Fibroblast of upper back skin (primary cell): ENCODE data around the gene FMN1.
"Not testable (repeated sequence)": the region's sequence is repeated elsewhere in the genome, so short reads cannot be mapped to it uniquely, and the experiment has no call there.

Experiments
- DNase-seq: peaks from one replicate; pipeline ENCODE4 v3.0.0-alpha.2; 2013

The FMN1 gene

DNA sequence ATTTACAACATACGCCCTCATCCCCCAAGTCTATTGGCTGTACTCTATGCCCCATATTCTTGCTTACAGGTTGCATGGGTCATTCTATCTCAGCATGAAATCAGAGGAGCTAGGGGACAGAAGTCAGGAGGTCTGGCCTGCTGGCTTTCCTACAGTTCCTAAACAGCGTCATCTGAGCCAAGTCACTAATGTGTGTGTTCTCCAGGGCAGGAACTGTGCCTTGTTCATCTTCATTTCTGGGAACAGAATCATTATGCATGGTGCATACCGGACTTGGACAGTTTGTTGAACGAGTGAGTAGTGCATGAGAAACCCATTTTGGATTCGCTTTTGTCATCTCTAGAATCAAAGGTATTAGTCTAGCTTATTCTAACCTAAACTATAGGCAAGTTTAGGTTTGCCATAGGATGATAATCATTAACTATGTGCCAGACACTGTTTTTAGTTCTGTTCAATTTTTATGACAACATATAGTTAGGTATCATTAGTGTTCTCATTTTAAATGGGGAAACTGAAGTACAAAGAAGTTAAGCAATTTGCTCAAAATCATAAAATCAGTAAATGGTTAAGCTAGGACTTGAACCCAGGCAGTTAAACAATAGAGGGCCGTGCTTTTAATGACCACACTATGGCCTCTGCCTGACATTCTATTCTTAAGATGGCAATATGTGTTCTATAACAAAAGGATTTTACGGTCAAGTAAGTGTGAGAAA, 105.2 kb downstream of the FMN1 start:
- no peak for DNase-seq

DNA sequence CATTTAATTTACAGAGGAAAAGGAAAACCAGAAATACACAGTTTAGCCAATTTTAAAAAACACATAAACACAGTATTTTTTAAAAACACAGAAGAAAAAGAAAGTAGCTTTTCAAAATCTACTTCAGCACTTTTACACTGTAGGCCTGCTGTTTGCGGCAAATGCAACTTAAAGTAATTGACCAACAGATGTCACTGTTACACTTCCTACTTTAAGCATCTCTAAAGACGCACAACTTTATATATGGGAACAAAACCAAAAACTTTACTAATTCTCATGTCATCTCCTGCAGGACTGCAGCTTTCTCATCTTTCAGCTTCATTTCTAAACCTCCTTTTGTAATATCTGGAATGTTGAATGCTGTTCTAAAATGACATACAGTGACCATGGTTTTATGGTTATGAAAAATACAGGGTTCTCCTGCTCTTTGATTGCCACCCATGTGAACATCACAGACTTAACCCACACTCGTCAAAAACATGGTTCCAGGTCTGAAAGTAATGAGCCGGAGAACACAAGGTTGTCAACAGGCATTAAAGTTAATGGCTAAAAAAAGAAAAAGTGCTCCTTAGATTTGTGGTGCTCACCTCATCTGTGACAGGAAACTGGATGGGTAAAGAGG, 107.9 kb downstream of the FMN1 start:
- DNase-seq: peak; percentile 79

DNA sequence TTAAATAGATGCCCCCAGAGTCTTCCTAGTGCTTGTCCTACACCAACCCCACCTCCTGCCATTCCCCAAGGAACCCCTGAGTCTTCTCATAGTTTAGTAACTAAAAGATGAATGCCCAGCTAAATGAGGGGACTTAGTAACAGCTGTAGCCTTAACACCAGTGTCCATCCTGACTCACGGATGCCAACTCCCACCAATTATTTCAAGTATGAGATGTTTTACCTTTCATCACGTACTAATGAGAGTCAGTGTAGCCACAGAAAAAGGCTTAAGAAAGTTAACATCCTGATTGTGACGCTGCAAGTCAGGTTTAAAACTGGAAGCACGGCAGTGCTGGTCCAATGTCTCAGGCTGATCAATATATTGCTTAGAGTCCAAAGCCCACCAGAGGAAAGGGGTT, 109.9 kb downstream of the FMN1 start:
- DNase-seq: no peak

DNA sequence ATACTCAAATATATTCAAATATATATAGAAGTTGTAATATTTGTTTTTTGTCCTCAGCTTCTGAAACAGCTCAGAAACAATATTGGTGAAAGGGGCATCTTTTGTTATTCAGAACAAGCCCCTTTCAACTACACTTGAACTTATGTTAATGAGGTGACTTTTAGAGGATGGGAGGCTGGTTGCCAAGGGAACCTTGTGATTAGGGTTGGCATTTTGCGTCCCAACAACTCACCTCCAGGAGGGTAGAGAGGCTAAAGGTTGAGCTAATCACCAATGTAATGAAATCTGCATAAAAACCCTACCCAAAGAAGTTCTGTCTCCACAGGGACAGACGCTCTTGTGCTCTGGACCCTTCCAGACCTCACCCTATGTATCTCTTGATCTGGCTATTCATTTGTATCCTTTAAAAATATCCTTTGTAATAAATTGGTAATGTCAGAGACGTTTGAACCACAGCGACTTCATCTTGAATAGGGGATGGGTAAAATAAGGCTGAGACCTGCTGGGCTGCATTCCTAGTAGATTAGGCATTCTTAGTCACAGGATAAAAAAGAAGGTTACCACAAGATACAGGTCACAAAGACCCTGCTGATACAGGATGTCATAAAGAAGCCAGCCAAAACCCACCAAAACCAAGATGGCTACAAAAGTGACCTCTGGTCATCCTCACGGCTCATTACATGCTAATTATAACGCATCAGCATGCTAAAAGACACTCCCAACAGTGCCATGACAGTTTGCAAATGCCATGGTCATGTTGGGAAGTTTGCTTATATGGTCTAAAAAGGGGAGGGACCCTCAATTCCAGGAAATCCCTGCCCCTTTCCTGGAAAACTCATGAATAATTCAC, 111.1 kb downstream of the FMN1 start:
- DNase-seq: peak; percentile 46

DNA sequence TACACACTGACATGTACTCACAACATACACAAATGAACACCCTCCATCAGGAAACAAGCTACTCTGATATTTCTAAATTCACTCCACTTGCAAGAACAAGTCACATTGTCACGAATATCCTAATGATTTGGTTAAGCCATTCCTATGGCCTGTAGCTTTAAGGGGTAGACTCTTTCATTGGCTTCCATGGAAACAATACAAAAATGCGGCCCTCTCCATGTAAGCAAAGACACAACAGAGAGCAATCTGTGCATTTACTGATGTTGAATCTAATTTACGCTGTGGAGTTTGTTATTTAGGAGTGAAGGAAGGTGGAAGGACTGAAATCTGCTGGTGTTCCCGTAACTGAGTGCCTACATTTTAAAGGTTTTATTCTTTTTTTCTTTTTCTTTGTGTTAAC, 114.5 kb downstream of the FMN1 start:
- DNase-seq: no peak

DNA sequence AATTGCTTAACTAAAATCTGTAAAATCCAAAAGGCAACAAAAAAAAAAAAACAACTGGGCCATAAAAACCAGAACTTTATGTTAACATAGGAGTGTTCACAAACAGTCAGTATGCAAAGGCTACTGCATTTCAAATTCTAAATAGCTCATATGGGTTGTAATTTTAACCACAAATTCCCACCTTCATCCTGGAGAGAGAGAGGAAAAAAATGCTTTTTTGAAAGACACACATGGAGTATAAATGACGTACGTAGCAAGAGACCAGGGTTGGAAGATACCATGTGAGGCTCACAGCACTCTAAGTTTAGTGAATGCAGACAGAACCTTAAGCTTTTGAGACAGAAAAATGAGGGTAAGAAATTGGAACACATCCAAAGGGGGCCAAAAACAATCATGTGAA, 115.9 kb downstream of the FMN1 start:
- DNase-seq: no peak

DNA sequence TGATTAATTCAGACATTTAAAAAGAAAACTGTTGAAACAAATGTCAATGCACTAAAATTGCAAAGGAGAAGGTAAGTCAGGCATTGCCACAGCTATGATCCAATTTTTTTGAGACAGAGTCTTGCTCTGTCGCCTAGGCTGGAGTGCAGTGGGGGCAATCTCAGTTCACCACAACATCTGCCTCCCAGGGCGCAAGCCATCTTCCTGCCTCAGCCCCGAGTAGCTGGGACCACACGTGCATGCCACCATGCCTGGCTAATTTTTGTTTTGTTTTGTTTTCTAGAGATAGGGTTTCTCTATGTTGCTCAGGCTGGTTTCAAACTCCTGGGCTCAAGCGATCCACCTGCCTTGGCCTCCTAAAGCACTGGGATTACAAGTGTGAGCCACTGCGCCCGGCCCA, 117.6 kb downstream of the FMN1 start:
- no peak for DNase-seq

DNA sequence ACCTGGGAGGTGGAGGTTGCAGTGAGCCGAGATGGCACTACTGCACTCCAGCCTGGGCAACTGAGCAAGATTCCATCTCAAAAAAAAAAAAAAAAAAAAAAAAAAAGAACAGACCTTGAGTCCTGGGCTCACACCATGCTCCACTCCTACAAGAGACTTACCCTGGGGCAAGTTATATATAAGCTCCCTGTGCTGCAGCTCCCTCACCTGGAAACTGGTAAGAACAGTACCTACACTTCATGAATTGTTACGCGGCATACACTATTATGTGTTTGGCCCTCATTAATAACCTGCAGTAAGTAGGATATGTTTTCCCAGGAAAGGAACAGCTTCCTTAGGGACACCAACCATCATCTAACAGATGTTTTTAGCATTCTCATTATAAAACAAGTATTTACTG, 119.6 kb downstream of the FMN1 start:
- DNase-seq: no peak

DNA sequence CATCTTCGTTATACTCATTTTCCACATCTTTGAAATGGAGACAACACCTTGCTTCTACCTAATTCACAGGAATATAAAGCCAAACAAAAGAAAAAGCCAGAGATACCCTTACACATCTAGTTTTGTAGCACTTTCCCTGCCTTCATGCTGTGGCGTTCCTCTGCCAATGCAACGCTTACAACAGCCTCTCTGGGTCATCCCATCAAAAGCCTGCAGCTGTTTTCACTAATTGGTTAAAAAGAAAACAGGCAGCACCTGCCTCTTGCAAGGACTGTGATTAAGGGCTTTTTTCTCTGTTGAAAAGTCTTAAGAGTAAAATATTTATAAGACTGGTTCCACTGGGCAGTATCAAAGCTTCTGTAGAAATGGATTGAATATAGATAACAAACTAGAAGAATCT, 120.3 kb downstream of the FMN1 start:
- no peak for DNase-seq

DNA sequence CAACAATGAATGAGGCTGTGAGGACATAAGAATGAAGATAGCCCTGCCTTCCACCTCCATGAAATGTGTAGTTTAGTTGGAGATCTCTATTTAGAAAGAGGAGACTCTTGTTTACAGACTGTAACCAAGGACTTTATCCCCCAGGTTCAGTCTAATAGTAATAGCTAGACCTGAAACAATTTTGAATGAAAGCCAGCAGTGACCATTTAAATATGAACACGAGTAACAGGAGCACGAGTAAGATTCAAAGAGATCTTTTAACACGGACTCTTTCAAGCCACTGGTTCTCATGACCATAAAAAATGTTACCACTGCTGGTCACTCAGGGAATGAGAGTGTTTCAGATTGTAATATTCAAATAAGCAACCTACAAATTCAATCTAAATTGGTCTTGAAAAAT, 123.1 kb downstream of the FMN1 start:
- DNase-seq: no peak

DNA sequence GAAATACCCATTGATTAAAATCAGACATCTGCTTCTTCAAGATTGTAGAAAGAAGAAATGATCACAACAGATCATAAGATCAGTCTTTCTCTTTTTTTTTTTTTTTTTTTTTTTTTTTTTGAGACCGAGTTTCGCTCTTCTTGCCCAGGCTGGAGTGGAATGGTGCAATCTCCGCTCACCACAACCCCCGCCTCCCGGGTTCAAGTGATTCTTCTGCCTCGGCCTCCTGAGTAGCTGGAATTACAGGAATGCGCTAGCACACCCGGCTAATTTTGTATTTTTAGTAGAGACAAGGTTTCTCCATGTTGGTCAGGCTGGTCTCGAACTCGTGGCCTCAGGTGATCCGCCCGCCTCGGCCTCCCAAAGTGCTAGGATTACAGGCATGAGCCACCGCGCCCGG, 124.6 kb downstream of the FMN1 start:
- DNase-seq: not testable (repeated sequence)

DNA sequence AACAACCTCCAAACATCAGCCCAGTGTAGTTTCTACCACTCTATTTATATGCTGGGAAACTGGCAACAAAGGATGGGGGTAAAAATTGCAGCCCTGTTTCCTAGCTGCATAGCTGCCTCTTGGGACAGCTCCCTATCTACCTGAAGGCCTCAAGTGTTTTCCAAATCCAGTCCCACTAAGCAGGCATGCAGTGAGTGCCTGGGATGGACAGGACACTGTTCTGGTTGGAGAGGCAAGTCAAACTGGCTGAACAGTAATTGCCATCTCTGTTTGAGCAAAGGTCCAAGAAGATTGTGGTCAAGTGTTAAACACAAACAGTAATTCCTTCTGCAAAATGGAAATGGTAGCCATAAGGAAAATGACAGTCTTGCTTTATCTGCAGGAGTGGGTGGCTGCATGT, 125.4 kb downstream of the FMN1 start:
- DNase-seq: no peak

DNA sequence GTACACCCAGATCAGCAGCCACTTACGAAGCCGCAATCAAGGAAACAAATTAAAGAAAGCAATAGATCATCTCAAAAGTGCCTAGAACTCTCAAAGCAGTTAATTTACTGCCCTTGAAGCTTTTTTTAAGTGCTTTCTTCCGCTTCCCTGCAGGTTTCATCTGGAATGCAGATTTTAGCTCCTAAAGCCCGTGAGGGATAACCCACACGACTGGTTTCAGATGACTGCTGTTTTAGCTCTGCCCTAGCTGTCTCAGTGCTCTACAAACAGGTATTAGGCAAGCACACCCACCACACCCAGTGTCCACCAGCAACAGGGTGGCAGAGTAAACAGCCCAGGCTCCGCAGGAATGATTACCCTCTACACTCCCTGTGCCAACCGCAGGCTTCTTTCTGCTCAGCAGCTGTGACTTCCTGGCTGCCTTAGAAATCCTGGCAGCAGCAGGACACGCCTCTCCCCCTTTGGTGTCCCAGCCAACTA, 126.0 kb downstream of the FMN1 start:
- DNase-seq: peak; percentile 42

DNA sequence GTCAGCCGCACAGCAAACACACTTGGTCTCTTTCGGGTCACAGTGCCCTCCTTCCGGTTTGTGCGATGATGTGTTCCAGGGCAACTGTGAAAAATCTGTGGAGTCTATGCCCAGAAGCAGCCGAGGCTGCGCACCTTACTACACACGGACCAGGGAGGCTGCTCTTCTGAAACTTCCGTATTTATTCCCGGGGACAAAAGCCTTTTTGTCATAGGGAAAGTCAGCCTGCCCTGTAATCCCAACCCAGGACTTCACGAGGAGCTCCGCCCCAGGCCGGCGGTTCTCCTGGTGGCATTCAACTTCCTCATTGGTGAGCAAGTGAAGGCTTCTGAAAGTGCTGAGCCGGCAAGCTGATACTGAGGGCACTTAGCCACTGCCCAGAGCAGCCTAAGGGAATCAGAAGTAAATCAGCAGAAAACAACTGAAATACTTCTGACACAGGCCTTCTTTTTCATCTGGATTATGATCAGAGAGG, 126.5 kb downstream of the FMN1 start:
- no peak for DNase-seq

DNA sequence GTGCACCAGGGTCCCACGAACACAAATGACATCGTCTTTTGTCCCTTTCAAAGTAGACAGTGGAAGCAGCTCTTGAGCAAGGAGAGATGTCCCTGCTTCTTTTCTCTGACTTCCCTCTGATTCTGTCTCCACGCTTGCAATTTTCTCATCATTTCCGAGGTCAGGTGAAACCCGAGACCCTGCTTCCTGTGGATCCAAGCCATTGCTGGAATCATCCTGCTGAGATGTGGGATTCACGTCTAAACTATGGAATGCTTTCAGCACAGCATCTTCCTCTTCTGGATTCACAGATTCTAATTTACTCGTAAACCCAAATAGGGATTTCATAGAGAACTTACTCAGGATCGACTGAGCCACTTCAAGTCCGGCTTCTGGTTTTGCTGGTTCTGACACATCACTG, 127.1 kb downstream of the FMN1 start:
- peak; percentile 89 for DNase-seq

DNA sequence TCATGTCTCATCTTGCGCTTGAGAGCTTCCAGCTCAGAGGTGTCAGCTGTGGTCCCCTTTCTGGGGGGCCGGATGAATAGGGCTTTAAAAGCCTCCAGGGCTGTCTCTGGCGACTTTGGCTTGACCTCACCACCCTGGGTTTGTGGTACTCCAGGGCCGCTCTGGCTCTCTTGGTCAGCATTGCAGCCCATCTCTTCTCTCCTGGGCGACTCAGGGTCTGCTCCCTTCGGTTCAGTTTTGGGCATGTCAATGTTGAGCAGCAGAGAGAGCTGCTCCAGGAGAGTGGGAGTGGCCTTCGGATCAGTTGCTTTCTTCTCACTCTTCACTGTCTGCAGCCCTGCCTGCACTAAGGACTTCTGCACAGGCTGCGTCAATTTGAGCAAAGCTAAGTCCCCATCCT, 127.9 kb downstream of the FMN1 start:
- no peak for DNase-seq

DNA sequence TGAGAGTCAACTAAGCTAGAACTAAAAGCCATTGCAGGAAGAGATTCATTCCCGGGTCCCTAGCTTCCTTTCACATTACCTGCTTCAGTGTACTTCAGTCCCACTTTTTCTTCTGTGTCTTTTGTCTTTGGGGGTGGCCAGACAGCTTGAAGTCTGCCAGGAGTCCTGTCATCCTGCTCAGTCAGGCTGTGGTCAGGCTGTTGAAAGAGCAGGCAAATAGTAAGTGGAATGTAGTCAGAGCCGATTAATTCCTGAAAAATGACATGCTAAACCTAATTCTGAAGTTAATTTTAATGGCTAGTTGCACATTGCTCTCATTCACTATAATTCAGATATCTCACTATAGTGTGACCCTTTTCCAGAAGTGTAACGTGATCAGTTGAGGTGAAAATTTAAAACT, 129.6 kb downstream of the FMN1 start:
- DNase-seq: peak; percentile 87

DNA sequence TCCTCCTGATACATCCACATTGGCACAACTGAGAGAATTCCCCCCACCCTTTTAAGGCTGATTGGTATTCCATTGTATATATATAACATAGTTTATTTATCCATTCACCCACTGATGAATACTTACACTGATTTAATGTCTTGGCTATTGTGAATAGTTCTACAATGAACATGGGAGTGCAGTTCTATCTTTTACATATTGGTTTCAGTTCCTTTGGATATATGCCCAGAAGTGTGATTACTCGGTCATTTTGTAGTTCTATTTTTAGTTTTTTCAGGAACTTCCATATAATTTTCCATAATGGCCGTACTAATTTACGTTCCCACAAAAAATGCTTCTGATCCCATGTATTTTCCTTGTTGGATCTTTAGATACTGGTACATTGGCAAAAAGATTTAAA, 135.3 kb downstream of the FMN1 start:
- peak; percentile 79 for DNase-seq

DNA sequence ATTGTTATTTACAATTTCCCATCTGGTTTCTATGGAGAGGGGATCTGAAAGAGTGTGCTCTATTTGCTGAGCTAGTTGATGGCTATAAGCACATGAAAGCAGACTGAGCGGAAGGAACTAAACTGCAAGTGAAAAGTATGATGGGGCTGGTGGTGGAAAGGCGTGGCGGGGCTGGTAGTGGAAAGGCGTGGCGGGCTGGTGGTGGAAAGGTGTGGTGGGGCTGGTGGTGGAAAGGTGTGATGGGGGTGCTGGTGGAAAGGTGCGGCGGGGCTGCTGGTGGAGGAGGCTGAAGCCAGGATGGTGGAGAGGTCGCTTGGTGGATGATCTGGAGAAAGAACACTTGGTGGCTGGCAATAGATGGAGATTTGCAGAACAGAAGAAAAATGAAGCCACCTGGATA, 136.7 kb downstream of the FMN1 start:
- no peak for DNase-seq

DNA sequence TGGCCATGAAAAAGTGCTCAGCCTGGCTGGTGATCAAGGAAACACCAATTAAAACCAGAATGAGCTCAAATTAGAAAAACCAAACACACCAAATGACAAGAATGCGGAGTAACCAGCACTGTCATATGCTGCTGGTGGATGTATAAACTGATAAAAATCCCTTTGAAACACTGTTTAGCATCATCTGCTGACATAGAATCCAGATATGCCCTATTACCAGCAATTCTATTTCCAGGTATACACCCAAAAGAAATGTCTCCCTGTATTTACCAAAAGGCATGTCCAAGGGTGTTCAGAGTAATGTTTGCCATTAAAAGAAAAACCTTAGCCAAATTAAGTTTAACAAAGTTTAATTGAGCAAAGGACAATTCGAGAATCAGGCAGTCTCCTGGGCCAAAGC, 138.6 kb downstream of the FMN1 start:
- no peak for DNase-seq

DNA sequence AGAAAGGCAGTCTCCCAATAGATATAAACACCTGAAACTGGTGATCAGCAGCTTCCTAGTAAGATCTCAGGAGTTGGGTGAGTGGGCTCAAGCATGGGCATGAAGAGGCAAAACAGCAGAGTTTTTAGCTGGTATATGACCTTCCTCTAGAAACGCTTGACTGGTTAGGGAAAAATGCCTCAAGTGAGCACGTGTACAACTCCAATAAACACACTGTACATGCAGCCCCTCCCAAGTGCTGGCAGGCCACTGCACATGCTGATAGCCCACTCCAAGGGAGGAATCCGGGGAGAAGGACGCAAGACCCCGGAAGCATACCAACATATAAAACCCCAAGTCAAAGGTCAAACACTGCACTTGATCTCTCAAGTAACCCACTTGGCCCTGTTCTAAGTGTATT, 143.0 kb downstream of the FMN1 start:
- no peak for DNase-seq

DNA sequence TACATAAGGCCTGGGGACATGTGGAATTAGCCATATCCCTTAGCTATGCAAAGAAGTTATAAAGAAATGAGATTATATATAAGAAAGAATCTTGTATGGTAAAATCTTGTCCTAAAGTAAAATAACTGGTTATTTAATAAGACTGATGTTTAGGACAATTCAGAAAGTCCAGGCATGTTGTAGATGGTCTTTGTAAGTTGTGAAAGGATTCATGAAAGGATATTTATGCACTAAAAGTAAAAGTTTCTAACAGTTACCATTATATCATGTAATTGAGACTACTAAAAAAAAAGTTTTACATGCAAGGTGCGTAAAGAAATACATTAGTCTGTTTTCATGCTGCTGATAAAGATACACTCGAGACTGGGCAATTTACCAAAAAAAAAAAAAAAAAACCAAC, 146.3 kb downstream of the FMN1 start:
- DNase-seq: no peak

DNA sequence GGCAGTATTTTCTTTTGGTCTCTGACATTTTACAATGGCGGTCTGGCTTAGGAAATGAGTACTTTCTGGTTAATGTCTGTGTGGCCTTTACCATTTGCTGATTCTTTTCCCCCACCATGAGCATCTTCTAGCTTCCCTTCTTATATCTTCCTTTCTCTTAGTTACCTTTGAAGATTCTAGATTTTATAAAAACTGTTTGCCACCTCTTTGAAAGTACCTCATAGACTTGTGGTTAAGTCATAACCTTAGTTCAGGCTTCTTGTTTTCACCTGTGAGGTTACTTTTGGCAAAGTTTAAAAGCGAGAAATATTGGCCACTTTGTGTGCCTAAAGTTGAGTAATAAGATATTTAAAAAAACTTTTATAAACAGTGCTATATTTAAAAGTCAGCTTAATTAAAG, 147.4 kb downstream of the FMN1 start:
- no peak for DNase-seq

DNA sequence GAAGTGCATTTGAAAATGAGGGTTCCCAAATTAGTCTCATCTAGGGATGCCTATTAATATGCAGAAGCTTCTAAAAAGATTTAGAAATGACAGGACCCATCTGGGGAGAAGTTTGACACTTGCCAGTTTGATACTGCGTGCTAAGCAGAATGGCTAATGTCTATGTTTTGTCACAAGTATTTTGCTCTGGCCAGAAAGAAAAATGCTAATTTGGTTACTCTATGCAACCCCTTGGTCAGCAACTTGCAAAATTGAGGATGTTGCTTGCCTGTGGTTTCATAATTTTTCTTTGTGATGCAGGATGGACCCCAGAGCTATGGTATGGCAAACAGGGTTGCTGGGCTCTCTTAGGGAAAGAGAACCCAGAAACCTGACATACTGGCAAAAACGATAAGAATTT, 148.2 kb downstream of the FMN1 start:
- no peak for DNase-seq
